IMR-90 (cell line): Measurements from ENCODE around the gene FGA. TPM values are rescaled to one million over a fixed set of nuclear protein-coding genes. Genes with fewer than 3 reads are reported as not detected.

Source experiments
- ATAC-seq: fragments of 200-7000 bp; cut with Tn5 transposase; 2 replicates; pipeline ENCODE4 v1.9.1; 2020; ENCODE audit warnings: low read depth, mild to moderate bottlenecking, moderate library complexity
- BruUV-seq: library from RNA; stranded (reverse); fragments of 400-500 nt; replicated peaks from 2 replicates; lab custom pipeline; 2021; lab: Mats Ljungman, UMichigan
- CTCF ChIA-PET: fragments of 300-600 bp; formaldehyde crosslinking; extraction: SDS; loops from one replicate; lab custom pipeline; 2021; ENCODE audit warnings: antibody characterized with exemption; lab: Yijun Ruan, JAX
- POLR2A ChIA-PET: fragments of 300-600 bp; sonication (Branson Sonifier 250); formaldehyde crosslinking; loops from one replicate; lab custom pipeline; 2022; ENCODE audit warnings: antibody characterized with exemption; ENCODE audit not compliant: unreplicated experiment; lab: Charles Lee
- DNase-seq: peaks from one replicate; pipeline ENCODE4 v3.0.0; 2013
- H2AFZ ChIP-seq: replicated peaks from 2 replicates; pipeline ENCODE3; 2013; ENCODE audit warnings: low read length, mild to moderate bottlenecking; ENCODE audit not compliant: poor library complexity
- H2AK5ac ChIP-seq: 2 replicates; pipeline ENCODE4 v1.6.1; 2013; ENCODE audit warnings: low read depth, low read length, inconsistent platforms
- H2AK9ac ChIP-seq: replicated peaks from 2 replicates; pipeline ENCODE3; 2013; ENCODE audit warnings: mild to moderate bottlenecking, low read depth, low read length, moderate library complexity; ENCODE audit not compliant: poor library complexity
- H2BK120ac ChIP-seq: 2 replicates; pipeline ENCODE4 v1.6.1; 2013; ENCODE audit warnings: low read depth, low read length, inconsistent platforms
- H2BK15ac ChIP-seq: 3 replicates; pipeline ENCODE4 v1.6.1; 2013; ENCODE audit warnings: low read depth, low read length, inconsistent platforms
- H2BK20ac ChIP-seq: 2 replicates; pipeline ENCODE4 v1.6.1; 2013; ENCODE audit warnings: low read depth, mild to moderate bottlenecking, inconsistent platforms, low read length, moderate library complexity
- H2BK5ac ChIP-seq: 2 replicates; pipeline ENCODE4 v1.6.1; 2013; ENCODE audit warnings: mild to moderate bottlenecking, low read depth, low read length, inconsistent platforms; ENCODE audit not compliant: poor library complexity, severe bottlenecking
- H3K14ac ChIP-seq: replicated peaks from 2 replicates; pipeline ENCODE4 v1.6.1; 2013; ENCODE audit warnings: low read depth, low read length, inconsistent platforms
- H3K18ac ChIP-seq: 2 replicates; pipeline ENCODE4 v1.6.1; 2013; ENCODE audit warnings: low read depth, low read length, control low read depth
- H3K23ac ChIP-seq: 2 replicates; pipeline ENCODE4 v1.6.1; 2013; ENCODE audit warnings: low read depth, low read length, inconsistent platforms
- H3K27ac ChIP-seq: 2 replicates; pipeline ENCODE4 v1.5.1; 2013; ENCODE audit warnings: mild to moderate bottlenecking, control low read depth, low read length; ENCODE audit not compliant: insufficient read depth
- H3K27me3 ChIP-seq: 2 replicates; pipeline ENCODE4 v1.6.1; 2013; ENCODE audit warnings: low read length; ENCODE audit not compliant: control insufficient read depth, insufficient read depth
- H3K36me3 ChIP-seq: 2 replicates; pipeline ENCODE4 v1.6.1; 2013; ENCODE audit warnings: low read length, mixed read lengths; ENCODE audit not compliant: control insufficient read depth, insufficient read depth
- H3K4ac ChIP-seq: 2 replicates; pipeline ENCODE4 v1.6.1; 2013; ENCODE audit warnings: low read depth, low read length, inconsistent platforms
- H3K4me1 ChIP-seq: 2 replicates; pipeline ENCODE4 v1.6.1; 2013; ENCODE audit warnings: low read length, mixed read lengths; ENCODE audit not compliant: control insufficient read depth, insufficient read depth
- H3K4me2 ChIP-seq: 2 replicates; pipeline ENCODE4 v1.6.1; 2013; ENCODE audit warnings: low read depth, mild to moderate bottlenecking, control low read depth, low read length, moderate library complexity
- H3K4me3 ChIP-seq: 2 replicates; pipeline ENCODE4 v1.5.1; 2013; ENCODE audit warnings: low read depth, mild to moderate bottlenecking, control low read depth, low read length, moderate library complexity; ENCODE audit not compliant: insufficient read depth
- H3K56ac ChIP-seq: 2 replicates; pipeline ENCODE4 v1.6.1; 2013; ENCODE audit warnings: low read length, inconsistent platforms; ENCODE audit not compliant: insufficient read depth; ENCODE audit errors: extremely low read depth
- H3K79me1 ChIP-seq, 2 experiments: 2 replicates each; pipeline ENCODE4 v1.6.1; 2013; ENCODE audit warnings: low read length in 2 of 2, inconsistent platforms in 1 of 2, low read depth in 1 of 2
- H3K9ac ChIP-seq: 2 replicates; pipeline ENCODE4 v1.6.1; 2013; ENCODE audit warnings: low read depth, low read length, control low read depth
- H3K9me1 ChIP-seq: 2 replicates; pipeline ENCODE4 v1.6.1; 2013; ENCODE audit warnings: low read length, inconsistent platforms; ENCODE audit not compliant: insufficient read depth
- H3K9me3 ChIP-seq: 2 replicates; pipeline ENCODE4 v1.6.1; 2013; ENCODE audit warnings: low read length; ENCODE audit not compliant: control insufficient read depth, insufficient read depth
- H4K20me1 ChIP-seq: 2 replicates; pipeline ENCODE4 v1.6.1; 2013; ENCODE audit warnings: low read length, inconsistent platforms; ENCODE audit not compliant: insufficient read depth
- H4K5ac ChIP-seq: 2 replicates; pipeline ENCODE4 v1.6.1; 2013; ENCODE audit warnings: mild to moderate bottlenecking, low read depth, low read length, control low read depth
- H4K8ac ChIP-seq, 2 experiments: 2 replicates each; pipeline ENCODE4 v1.6.1; 2013; ENCODE audit warnings: low read depth in 2 of 2, low read length in 2 of 2, control low read depth in 1 of 2, inconsistent platforms in 1 of 2
- H4K91ac ChIP-seq: 2 replicates; pipeline ENCODE4 v1.6.1; 2013; ENCODE audit warnings: low read depth, low read length, inconsistent platforms; ENCODE audit not compliant: insufficient read depth
- BHLHE40 ChIP-seq: fragments of 150-350 bp; IDR thresholded peaks from 2 replicates; pipeline ENCODE4 v1.6.1; 2016; ENCODE audit warnings: mild to moderate bottlenecking, low read depth, low read length
- CEBPB ChIP-seq: IDR thresholded peaks from 2 replicates; pipeline ENCODE4 v1.6.1; 2012; ENCODE audit warnings: low read depth, low read length, improper control_type of control experiment
- CHD1 ChIP-seq: IDR thresholded peaks from 2 replicates; pipeline ENCODE4 v1.6.1; 2012; ENCODE audit warnings: low read depth, low read length, improper control_type of control experiment
- MXI1 ChIP-seq: IDR thresholded peaks from 2 replicates; pipeline ENCODE4 v1.6.1; 2012; ENCODE audit warnings: low read depth, mild to moderate bottlenecking, low read length, moderate library complexity, borderline replicate concordance
- WGBS, 2 experiments: methylation state at CpG; one replicate each; pipeline versions ENCODE4 v1.1.5 to v1.1.7; 2013; ENCODE audit warnings: missing lambda C conversion rate in 2 of 2; ENCODE audit not compliant: insufficient read length in 1 of 2; ENCODE audit errors: extremely low coverage in 2 of 2; 5-methylcytosine and 5-hydroxymethylcytosine counted together
- dilution Hi-C: fragments of 300-500 bp; cut with HindIII; formaldehyde crosslinking; loops from one replicate; pipeline ENCODE4 v1.14.3; 2018; ENCODE audit warnings: low sequenced_read_pairs; ENCODE audit not compliant: unreplicated experiment
- in situ Hi-C: fragments of 300-500 bp; cut with MboI; formaldehyde crosslinking; loops from 3 replicates; pipeline ENCODE4 v1.14.3; 2019; ENCODE audit warnings: low sequenced_read_pairs, inconsistent platforms, mixed read lengths
- intact Hi-C: fragments of 100-400 bp; cut with micrococcal nuclease; formaldehyde crosslinking; loops from 2 replicates; pipeline ENCODE4 v1.10.0; 2022
- polyA plus RNA-seq, 3 experiments: library from polyadenylated mRNA; depleted of rRNA; stranded (reverse); fragments of >200 nt; gene quantifications; 2 replicates each; pipeline ENCODE4 v1.2.3, GENCODE V29; 2012; ENCODE audit warnings: low replicate concordance in 1 of 3
- total RNA-seq: library from RNA; depleted of rRNA; stranded (reverse); fragments of >200 nt; gene quantifications from 2 replicates; pipeline ENCODE4 v1.2.3, GENCODE V29; 2012

FGA gene
- total and polyA plus RNA-seq, 2 of the 4 experiments (the other 2 are of a cell fraction): not detected

- BruUV-seq: no TSS peak
- Histone ChIP-seq H3K4me1 (no peaks in the 10 kb centered on the region), H3K4ac (no peak overlapping the region), H3K9ac (no peak overlapping the region), H2BK5ac (no peak overlapping the region), H3K27ac (no peak overlapping the region), H3K27me3 (no peaks in the 10 kb centered on the region; the same call in 1 of the 2 replicates), H2AFZ (no peak overlapping the region), H2AK5ac (no peak overlapping the region), H3K14ac (no peak overlapping the region), H2BK20ac (no peak overlapping the region), H4K5ac (no peak overlapping the region), H3K36me3 (no peaks in the 10 kb centered on the region), H3K18ac (no peak overlapping the region), H3K4me3 (no peak overlapping the region), H2BK120ac (no peak overlapping the region), H3K56ac (no peak overlapping the region), H2BK15ac (no peak overlapping the region), H3K23ac (no peak overlapping the region), H3K4me2 (no peak overlapping the region), H3K79me1 (no peaks in the 10 kb centered on the region), H4K20me1 (no peaks in the 10 kb centered on the region), H3K9me1 (no peaks in the 10 kb centered on the region), H4K8ac (no peak overlapping the region), H3K9me3 (no peaks in the 10 kb centered on the region), H2AK9ac (no peak overlapping the region), H4K91ac (no peak overlapping the region)
- ATAC-seq (no peak), DNase-seq (no peak)
- ChIA-PET POLR2A (no interaction called here), CTCF (interaction anchor here (1.6 kb wide), 1 partner anchor 52 kb away, joined by 5 read pairs; no protein-coding TSS in a partner anchor)
- intact Hi-C loops: no loop called here
- dilution Hi-C loops: no loop called here
- in situ Hi-C loops: no loop called here
- TF ChIP-seq CEBPB (no peak), CHD1 (no peak), BHLHE40 (no peak), MXI1 (no peak)
- no CpG with 5 or more reads among the region's 1 CpG for WGBS, 2 experiments
Observed at GRCh38 chr4:154611833-154612232, 21.3 kb upstream of the FGA start.
